HuH-7.5 (cell line): ENCODE results near the gene ESAM.
A peak's percentile ranks its signal among the peaks of the same experiment; 100 is the strongest.

Experiments used
- DNase-seq: peaks from one replicate; pipeline ENCODE4 v3.0.0; 2011; ENCODE audit warnings: low spot score

Gene ESAM

GRCh38 chr11:124751741-124752470, 10.2 kb downstream of the ESAM start, which contains the start of gene VSIG2:
VSIG2 (minus strand) TSS chr11:124752255; CDS start chr11:124752137, 118 bp downstream.
- no peak for DNase-seq

- DNase-seq = no peak
These were observed 10.7 kb downstream of the ESAM start for GRCh38 chr11:124751391-124751740.

- no peak for DNase-seq
These were observed 12.2 kb downstream of the ESAM start for GRCh38 chr11:124749912-124750311.

- DNase-seq = no peak
These were observed 13.4 kb downstream of the ESAM start for GRCh38 chr11:124748481-124749343.

GRCh38 chr11:124748100-124748418, 14.0 kb downstream of the ESAM start:
- no peak for DNase-seq

GRCh38 chr11:124747406-124748099, 14.5 kb downstream of the ESAM start:
- no peak for DNase-seq

- peak; percentile 96 for DNase-seq
These were observed 15.4 kb downstream of the ESAM start for GRCh38 chr11:124746621-124747243.

- peak; percentile 81 for DNase-seq
These were observed 16.1 kb downstream of the ESAM start for GRCh38 chr11:124745835-124746620.

- no peak for DNase-seq
These were observed 16.7 kb downstream of the ESAM start for GRCh38 chr11:124745270-124745834.

GRCh38 chr11:124743050-124743449, 19.0 kb downstream of the ESAM start:
- DNase-seq = no peak

- no peak for DNase-seq
These were observed 19.5 kb downstream of the ESAM start for GRCh38 chr11:124742555-124742954.

- DNase-seq = no peak
These were observed 21.7 kb downstream of the ESAM start for GRCh38 chr11:124740277-124740882.

- DNase-seq = peak; percentile 94
These were observed 22.4 kb downstream of the ESAM start, which contains the start of gene NRGN for GRCh38 chr11:124739479-124740276. NRGN (plus strand) TSS chr11:124739942; CDS start chr11:124740085, 143 bp downstream.

GRCh38 chr11:124738713-124739478, 23.2 kb downstream of the ESAM start:
- no peak for DNase-seq

GRCh38 chr11:124737638-124738305, 24.3 kb downstream of the ESAM start:
- DNase-seq = no peak

GRCh38 chr11:124736736-124737135, 25.4 kb downstream of the ESAM start:
- no peak for DNase-seq

GRCh38 chr11:124732230-124732629, 29.9 kb downstream of the ESAM start:
- DNase-seq = no peak

GRCh38 chr11:124729571-124729970, 32.5 kb downstream of the ESAM start:
- no peak for DNase-seq
